ENCODE results near the gene SLC12A8.

GRCh38 chr3:125115640-125116039 lies 96.9 kb downstream of the SLC12A8 start:
- TF ChIP-seq EZH2 (IDR thresholded peaks at IDR 0.05) (no peak), CTCF (IDR thresholded peaks at IDR 0.05) (no peak), EZH2phosphoT487 (IDR thresholded peaks at IDR 0.05) (no peak)
